Endodermal cell (in vitro differentiated cells): Measurements from ENCODE around the gene CDHR3. TPM values are rescaled to one million over a fixed set of nuclear protein-coding genes. Genes with fewer than 3 reads are reported as not detected.

Experiments
- DNase-seq: peaks from one replicate; pipeline ENCODE4 v3.0.0-alpha.2; 2017
- H3K27ac ChIP-seq: 2 replicates; pipeline ENCODE4 v1.5.1; 2013; ENCODE audit warnings: mild to moderate bottlenecking, low read depth, low read length, moderate library complexity
- H3K27me3 ChIP-seq: 2 replicates; pipeline ENCODE4 v1.6.1; 2013; ENCODE audit warnings: mild to moderate bottlenecking, low read length, moderate library complexity; ENCODE audit not compliant: insufficient read depth, control insufficient read depth, poor library complexity, severe bottlenecking
- H3K36me3 ChIP-seq: 2 replicates; pipeline ENCODE4 v1.7.0; 2013; ENCODE audit warnings: mild to moderate bottlenecking, low read length, moderate library complexity; ENCODE audit not compliant: control insufficient read depth, insufficient read depth
- H3K4me1 ChIP-seq: one replicate; pipeline ENCODE4 v1.7.0; 2013; ENCODE audit warnings: low read length; ENCODE audit not compliant: control insufficient read depth, insufficient read depth
- H3K4me3 ChIP-seq: 2 replicates; pipeline ENCODE4 v1.5.1; 2013; ENCODE audit warnings: mild to moderate bottlenecking, low read length, moderate library complexity
- H3K9ac ChIP-seq: 2 replicates; pipeline ENCODE4 v1.6.1; 2013; ENCODE audit warnings: mild to moderate bottlenecking, low read length, moderate library complexity; ENCODE audit not compliant: poor library complexity, severe bottlenecking; ENCODE audit errors: extremely low read depth
- H3K9me3 ChIP-seq: 2 replicates; pipeline ENCODE4 v1.6.1; 2013; ENCODE audit warnings: mild to moderate bottlenecking, low read length, moderate library complexity; ENCODE audit not compliant: control insufficient read depth
- H3K27ac Mint-ChIP-seq: 2 replicates; pipeline ENCODE4 v1.8.0; 2020; ENCODE audit warnings: mixed read lengths
- H3K27me3 Mint-ChIP-seq: 2 replicates; pipeline ENCODE4 v1.8.0; 2021; ENCODE audit warnings: mild to moderate bottlenecking, mixed read lengths; ENCODE audit not compliant: insufficient read depth
- H3K36me3 Mint-ChIP-seq: 2 replicates; pipeline ENCODE4 v1.8.0; 2020; ENCODE audit warnings: low read depth, mixed read lengths
- H3K4me1 Mint-ChIP-seq: 2 replicates; pipeline ENCODE4 v1.8.0; 2020; ENCODE audit warnings: mixed read lengths
- H3K4me3 Mint-ChIP-seq: 2 replicates; pipeline ENCODE4 v1.8.0; 2020; ENCODE audit warnings: mild to moderate bottlenecking, moderate library complexity, mixed read lengths
- H3K9me3 Mint-ChIP-seq: 2 replicates; pipeline ENCODE4 v1.8.0; 2020; ENCODE audit warnings: mild to moderate bottlenecking, mixed read lengths
- CTCF ChIP-seq: fragments of 200-600 bp; sonication (generic); conservative IDR thresholded peaks from 2 replicates; pipeline ENCODE4 v1.5.0; 2021; ENCODE audit warnings: antibody characterized with exemption, mild to moderate bottlenecking
- WGBS, 2 experiments: methylation state at CpG; one replicate each; pipeline versions ENCODE4 v1.1.5 to v1.1.7; 2013; ENCODE audit warnings: missing lambda C conversion rate in 2 of 2, mixed read lengths in 1 of 2; ENCODE audit not compliant: insufficient coverage in 1 of 2, insufficient read length in 1 of 2; 5-methylcytosine and 5-hydroxymethylcytosine counted together
- total RNA-seq, 2 donors: library from RNA; stranded (reverse); fragmentation: NEBNext Ultra II Directional in 1 of 2; extraction: Animal tissue kit (Norgen Biotek cat#: 25700) in 1 of 2; gene quantifications; 2 replicates in 1 of 2; 3 replicates in 1 of 2; pipeline ENCODE4 v1.2.1, GENCODE V29; 2021

Gene CDHR3
- total RNA-seq, 2 donors from 2014 or later: 7.5 to 16.1 TPM

GRCh38 chr7:106036004-106036403 is 72.9 kb downstream of the CDHR3 start:
- no peak for DNase-seq
- Histone ChIP-seq H3K27me3 (no peaks in the 10 kb centered on the region), H3K27ac (no peak overlapping the region), H3K36me3 (no peaks in the 10 kb centered on the region), H3K9me3 (no peaks in the 10 kb centered on the region), H3K4me3 (no peak overlapping the region), H3K4me1 (no peaks in the 10 kb centered on the region), H3K9ac (no peak overlapping the region)
- TF ChIP-seq CTCF: no peak
- peaks cover 13% of the 10 kb centered on the region for H3K4me1 Mint-ChIP-seq
- no peak overlapping the region for H3K4me3 Mint-ChIP-seq
- H3K9me3 Mint-ChIP-seq: peaks cover 9% of the 10 kb centered on the region
- WGBS, 2 experiments: 93 to 95% methylated on average over 6 of the region's 6 CpGs
- H3K36me3 Mint-ChIP-seq: no peaks in the 10 kb centered on the region
- no peak overlapping the region for H3K27ac Mint-ChIP-seq
- H3K27me3 Mint-ChIP-seq: no peaks in the 10 kb centered on the region

- no peak for TF ChIP-seq CTCF
- Mint-ChIP-seq H3K27ac (no peak overlapping the region), H3K4me3 (no peak overlapping the region), H3K27me3 (no peaks in the 10 kb centered on the region), H3K9me3 (peaks cover 9% of the 10 kb centered on the region), H3K4me1 (peaks cover 7% of the 10 kb centered on the region), H3K36me3 (no peaks in the 10 kb centered on the region)
- no peaks in the 10 kb centered on the region for H3K27me3 ChIP-seq
- no peak overlapping the region for H3K27ac ChIP-seq
- no peaks in the 10 kb centered on the region for H3K36me3 ChIP-seq
- no peak overlapping the region for H3K9ac ChIP-seq
- no peaks in the 10 kb centered on the region for H3K4me1 ChIP-seq
- WGBS, 2 experiments: 81 to 99% methylated on average over 2 to 7 of the region's 7 CpGs
- no peak overlapping the region for H3K4me3 ChIP-seq
- H3K9me3 ChIP-seq: no peaks in the 10 kb centered on the region
- no peak for DNase-seq
Measured at GRCh38 chr7:106037489-106038176, 74.6 kb downstream of the CDHR3 start.

- H3K36me3 ChIP-seq: no peaks in the 10 kb centered on the region
- Mint-ChIP-seq H3K4me3 (no peak overlapping the region), H3K27ac (no peak overlapping the region), H3K27me3 (no peaks in the 10 kb centered on the region), H3K4me1 (peaks cover 10% of the 10 kb centered on the region), H3K36me3 (no peaks in the 10 kb centered on the region), H3K9me3 (peaks cover 7% of the 10 kb centered on the region)
- H3K4me3 ChIP-seq: no peak overlapping the region
- no peaks in the 10 kb centered on the region for H3K27me3 ChIP-seq
- no peaks in the 10 kb centered on the region for H3K9me3 ChIP-seq
- DNase-seq: no peak
- no peak overlapping the region for H3K27ac ChIP-seq
- no peaks in the 10 kb centered on the region for H3K4me1 ChIP-seq
- no peak overlapping the region for H3K9ac ChIP-seq
- no peak for TF ChIP-seq CTCF
- WGBS, 2 experiments: 91 to 96% methylated on average over 3 to 5 of the region's 5 CpGs
Measured at GRCh38 chr7:106038289-106038688, 75.2 kb downstream of the CDHR3 start.
